CD4-positive, CD25-positive, alpha-beta regulatory T cell (primary cell): ENCODE data around the gene FRMD4B. TPM values are rescaled to one million over a fixed set of nuclear protein-coding genes. Genes with fewer than 3 reads are reported as not detected.
A peak's percentile ranks its signal among the peaks of the same experiment; 100 is the strongest.

Experiments used
- ATAC-seq, 2 donors: fragments of 150-1000 bp; cut with Tn5 transposase; one replicate each; pipeline ENCODE4 v1.10.0; 2021; ENCODE audit warnings: low read depth in 2 of 2, moderate number of reproducible peaks in 2 of 2, moderate library complexity in 1 of 2
- DNase-seq, 3 donors: peaks; one replicate each; pipeline versions ENCODE4 v3.0.0 to v3.0.0-alpha.2; 2012 to 2022; ENCODE audit warnings: mixed read lengths in 1 of 3
- H3K27ac ChIP-seq: one replicate; pipeline ENCODE4 v1.7.0; 2013; ENCODE audit warnings: mild to moderate bottlenecking, low read length; ENCODE audit not compliant: insufficient read depth, poor library complexity, severe bottlenecking
- H3K27me3 ChIP-seq: one replicate; pipeline ENCODE4 v1.7.0; 2013; ENCODE audit warnings: low read length; ENCODE audit not compliant: control insufficient read depth, insufficient read depth
- H3K36me3 ChIP-seq: one replicate; pipeline ENCODE4 v1.7.0; 2013; ENCODE audit warnings: mild to moderate bottlenecking, low read length, moderate library complexity; ENCODE audit not compliant: control insufficient read depth, insufficient read depth
- H3K4me1 ChIP-seq: 2 replicates; pipeline ENCODE4 v1.7.0; 2013; ENCODE audit warnings: mild to moderate bottlenecking, low read length; ENCODE audit not compliant: insufficient read depth, control insufficient read depth, poor library complexity, severe bottlenecking
- H3K4me3 ChIP-seq: one replicate; pipeline ENCODE4 v1.7.0; 2013; ENCODE audit warnings: low read depth, mild to moderate bottlenecking, low read length, moderate library complexity
- H3K9me3 ChIP-seq, 2 experiments: 1 replicate in 1 of 2; 2 replicates in 1 of 2; pipeline ENCODE4 v1.7.0; 2013; ENCODE audit warnings: low read length in 2 of 2, mild to moderate bottlenecking in 1 of 2, moderate library complexity in 1 of 2; ENCODE audit not compliant: control insufficient read depth in 2 of 2
- H3K27ac Mint-ChIP-seq, 3 donors: one replicate each; pipeline ENCODE4 v1.8.0; 2020 to 2022; ENCODE audit warnings: mild to moderate bottlenecking in 3 of 3, mixed read lengths in 3 of 3, moderate library complexity in 2 of 3
- H3K27me3 Mint-ChIP-seq: one replicate; pipeline ENCODE4 v1.8.0; 2022; ENCODE audit warnings: mild to moderate bottlenecking, mixed read lengths
- H3K36me3 Mint-ChIP-seq: one replicate; pipeline ENCODE4 v1.8.0; 2020; ENCODE audit warnings: mixed read lengths
- H3K4me1 Mint-ChIP-seq, 4 donors: one replicate each; pipeline ENCODE4 v1.8.0; 2020 to 2022; ENCODE audit warnings: mixed read lengths in 4 of 4, mild to moderate bottlenecking in 1 of 4
- H3K4me3 Mint-ChIP-seq, 4 donors: one replicate each; pipeline ENCODE4 v1.8.0; 2020 to 2022; ENCODE audit warnings: mild to moderate bottlenecking in 4 of 4, mixed read lengths in 4 of 4, moderate library complexity in 3 of 4
- H3K9me3 Mint-ChIP-seq, 7 donors: one replicate each; pipeline ENCODE4 v1.8.0; 2020 to 2022; ENCODE audit warnings: mixed read lengths in 7 of 7, mild to moderate bottlenecking in 3 of 7, moderate library complexity in 2 of 7
- polyA plus RNA-seq, 4 donors: library from polyadenylated mRNA; unstranded; fragments of 300-500 nt; fragmentation: Illumina TruSeq; gene quantifications; one replicate each; pipeline ENCODE4 v1.2.3, GENCODE V29; 2021
- total RNA-seq: library from RNA; stranded (reverse); gene quantifications from one replicate; pipeline ENCODE4 v1.2.3, GENCODE V29; 2022

Gene FRMD4B
- total and polyA plus RNA-seq, 5 donors from 2014 or later, result 8.6 to 54.7 (median 9.8) TPM

GRCh38 chr3:69164296-69164695 lies 221.6 kb downstream of the FRMD4B start:
- H3K4me3 ChIP-seq, result no peak overlapping the region
- H3K27ac Mint-ChIP-seq, result peak overlapping the region in 1 of 3 donors; percentile 92
- no peaks in the 10 kb centered on the region for H3K27me3 ChIP-seq
- no peaks in the 10 kb centered on the region for H3K36me3 ChIP-seq
- no peaks in the 10 kb centered on the region for H3K9me3 Mint-ChIP-seq
- no peak overlapping the region for H3K27ac ChIP-seq
- ATAC-seq (no peak), DNase-seq (no peak)
- no peaks in the 10 kb centered on the region for H3K9me3 ChIP-seq
- H3K27me3 Mint-ChIP-seq, result peaks cover 6% of the 10 kb centered on the region
- no peaks in the 10 kb centered on the region for H3K4me1 ChIP-seq
- H3K4me3 Mint-ChIP-seq, result no peak overlapping the region
- H3K36me3 Mint-ChIP-seq, result no peaks in the 10 kb centered on the region
- peaks cover 0 to 10% (median 2%) of the 10 kb centered on the region in 4 donors for H3K4me1 Mint-ChIP-seq

- ATAC-seq (no peak), DNase-seq (no peak)
- Histone ChIP-seq H3K27ac (no peak overlapping the region), H3K4me3 (no peak overlapping the region), H3K4me1 (no peaks in the 10 kb centered on the region), H3K36me3 (no peaks in the 10 kb centered on the region), H3K27me3 (no peaks in the 10 kb centered on the region), H3K9me3 (no peaks in the 10 kb centered on the region)
- no peaks in the 10 kb centered on the region for H3K9me3 Mint-ChIP-seq
- peaks cover 6% of the 10 kb centered on the region for H3K27me3 Mint-ChIP-seq
- peaks cover 0 to 10% (median 2%) of the 10 kb centered on the region in 4 donors for H3K4me1 Mint-ChIP-seq
- H3K27ac Mint-ChIP-seq, result peak overlapping the region in 1 of 3 donors; percentile 11
- no peaks in the 10 kb centered on the region for H3K36me3 Mint-ChIP-seq
- no peak overlapping the region for H3K4me3 Mint-ChIP-seq
Measured at GRCh38 chr3:69162308-69162980, 223.4 kb downstream of the FRMD4B start.

GRCh38 chr3:69161587-69162307 lies 224.1 kb downstream of the FRMD4B start:
- Histone ChIP-seq H3K4me3 (no peak overlapping the region), H3K27ac (no peak overlapping the region), H3K4me1 (no peaks in the 10 kb centered on the region), H3K27me3 (no peaks in the 10 kb centered on the region), H3K9me3 (no peaks in the 10 kb centered on the region), H3K36me3 (no peaks in the 10 kb centered on the region)
- peaks cover 0 to 10% (median 2%) of the 10 kb centered on the region in 4 donors for H3K4me1 Mint-ChIP-seq
- no peak overlapping the region for H3K4me3 Mint-ChIP-seq
- H3K36me3 Mint-ChIP-seq, result no peaks in the 10 kb centered on the region
- H3K9me3 Mint-ChIP-seq, result no peaks in the 10 kb centered on the region
- peak; percentile 13 to 73 (median 65) for DNase-seq
- peak overlapping the region in 1 of 3 donors; percentile 11 for H3K27ac Mint-ChIP-seq
- H3K27me3 Mint-ChIP-seq, result peaks cover 6% of the 10 kb centered on the region
- peak; percentile 55 to 68 for ATAC-seq

GRCh38 chr3:69160525-69160924 lies 225.4 kb downstream of the FRMD4B start:
- ATAC-seq (no peak), DNase-seq (no peak)
- Mint-ChIP-seq H3K4me3 (no peak overlapping the region), H3K4me1 (peaks cover 0 to 10% (median 2%) of the 10 kb centered on the region in 4 donors), H3K27ac (no peak overlapping the region), H3K36me3 (no peaks in the 10 kb centered on the region), H3K9me3 (no peaks in the 10 kb centered on the region), H3K27me3 (peaks cover 6% of the 10 kb centered on the region)
- H3K36me3 ChIP-seq, result no peaks in the 10 kb centered on the region
- no peaks in the 10 kb centered on the region for H3K4me1 ChIP-seq
- H3K4me3 ChIP-seq, result no peak overlapping the region
- H3K9me3 ChIP-seq, result no peaks in the 10 kb centered on the region
- no peaks in the 10 kb centered on the region for H3K27me3 ChIP-seq
- no peak overlapping the region for H3K27ac ChIP-seq

GRCh38 chr3:69160107-69160506 lies 225.8 kb downstream of the FRMD4B start:
- Histone ChIP-seq H3K4me3 (no peak overlapping the region), H3K9me3 (no peaks in the 10 kb centered on the region), H3K27me3 (no peaks in the 10 kb centered on the region), H3K4me1 (no peaks in the 10 kb centered on the region), H3K36me3 (no peaks in the 10 kb centered on the region), H3K27ac (no peak overlapping the region)
- Mint-ChIP-seq H3K27ac (no peak overlapping the region), H3K4me1 (peaks cover 0 to 10% (median 2%) of the 10 kb centered on the region in 4 donors), H3K4me3 (no peak overlapping the region), H3K9me3 (no peaks in the 10 kb centered on the region), H3K36me3 (no peaks in the 10 kb centered on the region), H3K27me3 (peaks cover 6% of the 10 kb centered on the region)
- DNase-seq (no peak), ATAC-seq (no peak)

- no peaks in the 10 kb centered on the region for H3K27me3 ChIP-seq
- H3K27me3 Mint-ChIP-seq, result no peaks in the 10 kb centered on the region
- H3K27ac Mint-ChIP-seq, result no peak overlapping the region
- ATAC-seq (no peak), DNase-seq (no peak)
- no peak overlapping the region for H3K4me3 Mint-ChIP-seq
- no peaks in the 10 kb centered on the region for H3K9me3 Mint-ChIP-seq
- H3K36me3 Mint-ChIP-seq, result no peaks in the 10 kb centered on the region
- H3K27ac ChIP-seq, result no peak overlapping the region
- H3K4me1 Mint-ChIP-seq, result no peaks in the 10 kb centered on the region
- H3K4me3 ChIP-seq, result no peak overlapping the region
- no peaks in the 10 kb centered on the region for H3K36me3 ChIP-seq
- H3K9me3 ChIP-seq, result no peaks in the 10 kb centered on the region
- H3K4me1 ChIP-seq, result no peaks in the 10 kb centered on the region
Measured at GRCh38 chr3:69149586-69149985, 236.3 kb downstream of the FRMD4B start.

GRCh38 chr3:69145688-69146087 lies 240.2 kb downstream of the FRMD4B start:
- no peaks in the 10 kb centered on the region for H3K36me3 Mint-ChIP-seq
- Histone ChIP-seq H3K9me3 (no peaks in the 10 kb centered on the region), H3K4me1 (no peaks in the 10 kb centered on the region), H3K27ac (no peak overlapping the region), H3K4me3 (no peak overlapping the region), H3K36me3 (no peaks in the 10 kb centered on the region), H3K27me3 (peaks cover 7% of the 10 kb centered on the region)
- peaks cover 0 to 2% (median 0%) of the 10 kb centered on the region in 7 donors for H3K9me3 Mint-ChIP-seq
- no peak for DNase-seq
- H3K4me1 Mint-ChIP-seq, result no peaks in the 10 kb centered on the region
- H3K27me3 Mint-ChIP-seq, result peaks cover 11% of the 10 kb centered on the region
- H3K4me3 Mint-ChIP-seq, result no peak overlapping the region
- H3K27ac Mint-ChIP-seq, result peak overlapping the region in 1 of 3 donors; percentile 5
- ATAC-seq, result no peak
